ENCODE results near the gene TARBP1.

DNA sequence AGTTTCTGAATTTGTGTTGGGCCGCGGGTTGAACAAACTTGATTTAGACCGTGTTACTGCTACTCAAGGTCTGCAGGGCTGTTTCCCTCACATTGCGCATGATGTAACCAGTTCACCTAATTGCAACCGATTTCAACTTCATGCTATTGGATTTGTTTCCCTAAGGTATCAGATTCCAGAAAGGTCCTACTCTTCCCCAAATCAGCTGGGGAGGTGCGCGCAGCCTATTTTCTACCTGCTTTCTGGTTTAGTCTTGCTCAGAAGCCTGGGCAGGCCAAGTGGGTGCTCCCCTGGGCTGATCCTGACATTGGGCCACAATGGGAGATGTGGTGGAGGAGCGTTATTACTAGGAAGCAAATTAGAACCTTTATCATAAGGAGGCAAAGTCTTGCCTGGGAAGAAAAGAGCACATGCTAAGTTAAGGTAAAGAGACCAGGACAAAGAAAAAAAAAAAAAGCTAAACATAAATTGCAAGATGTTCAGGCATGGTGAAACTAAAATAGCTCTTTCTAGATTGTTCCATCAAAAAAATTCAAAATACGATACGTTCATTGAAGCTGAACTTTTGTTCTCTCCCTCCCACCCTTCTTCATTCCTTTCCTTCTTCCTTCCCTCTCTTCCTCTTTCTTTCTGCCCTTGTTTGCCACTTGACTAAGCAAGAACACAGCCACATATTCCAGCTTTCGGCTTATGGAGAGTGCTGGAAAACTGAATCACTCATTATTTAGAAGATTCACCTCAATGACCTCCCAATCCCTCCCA, 28.8 kb upstream of the TARBP1 start:
- TF ChIP-seq, protein P1, sequence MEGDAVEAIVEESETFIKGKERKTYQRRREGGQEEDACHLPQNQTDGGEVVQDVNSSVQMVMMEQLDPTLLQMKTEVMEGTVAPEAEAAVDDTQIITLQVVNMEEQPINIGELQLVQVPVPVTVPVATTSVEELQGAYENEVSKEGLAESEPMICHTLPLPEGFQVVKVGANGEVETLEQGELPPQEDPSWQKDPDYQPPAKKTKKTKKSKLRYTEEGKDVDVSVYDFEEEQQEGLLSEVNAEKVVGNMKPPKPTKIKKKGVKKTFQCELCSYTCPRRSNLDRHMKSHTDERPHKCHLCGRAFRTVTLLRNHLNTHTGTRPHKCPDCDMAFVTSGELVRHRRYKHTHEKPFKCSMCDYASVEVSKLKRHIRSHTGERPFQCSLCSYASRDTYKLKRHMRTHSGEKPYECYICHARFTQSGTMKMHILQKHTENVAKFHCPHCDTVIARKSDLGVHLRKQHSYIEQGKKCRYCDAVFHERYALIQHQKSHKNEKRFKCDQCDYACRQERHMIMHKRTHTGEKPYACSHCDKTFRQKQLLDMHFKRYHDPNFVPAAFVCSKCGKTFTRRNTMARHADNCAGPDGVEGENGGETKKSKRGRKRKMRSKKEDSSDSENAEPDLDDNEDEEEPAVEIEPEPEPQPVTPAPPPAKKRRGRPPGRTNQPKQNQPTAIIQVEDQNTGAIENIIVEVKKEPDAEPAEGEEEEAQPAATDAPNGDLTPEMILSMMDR (IDR thresholded peaks at IDR 0.05) = no peak
- TF ChIP-seq POLR2AphosphoS5 (IDR thresholded peaks at IDR 0.05) = no peak
